Fibroblast of the conjunctiva (primary cell): ENCODE results near the gene AKR1C3.
"Not testable (repeated sequence)": the region's sequence is repeated elsewhere in the genome, so short reads cannot be mapped to it uniquely, and the experiment has no call there.

Source experiments
- DNase-seq: peaks from one replicate; pipeline ENCODE4 v3.0.0-alpha.2; 2010; ENCODE audit warnings: low read depth

AKR1C3 gene

DNA sequence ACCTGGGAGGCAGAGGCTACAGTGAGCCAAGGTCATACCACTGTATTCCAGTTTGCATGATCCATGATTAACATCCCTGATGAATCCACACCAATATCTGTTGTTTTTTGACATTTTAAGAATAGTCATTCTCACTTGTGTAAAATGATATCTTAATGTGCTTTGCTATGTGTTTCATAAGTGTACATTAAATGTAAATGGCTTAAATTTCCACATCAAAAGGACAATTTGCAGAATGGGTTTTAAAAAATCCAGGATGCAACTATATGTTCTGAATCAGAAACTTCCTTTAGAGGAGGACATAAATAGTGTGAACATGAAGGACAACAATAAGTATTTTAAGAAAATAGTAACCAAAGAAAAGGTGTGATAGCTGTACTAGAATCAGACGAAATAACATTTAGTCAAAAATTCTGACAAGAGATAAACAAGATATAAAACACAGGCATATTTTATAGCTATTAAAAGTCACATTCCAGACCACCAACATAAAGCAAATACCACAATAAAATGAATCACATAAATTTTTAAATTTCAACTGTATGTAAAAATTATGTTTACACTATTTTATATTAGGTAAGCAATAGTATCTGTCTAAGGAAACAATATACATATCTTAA lies 42.4 kb downstream of the AKR1C3 start:
- no peak for DNase-seq

- DNase-seq: not testable (repeated sequence)
These were observed 43.5 kb downstream of the AKR1C3 start for GRCh38 chr10:5137699-5138098.

DNA sequence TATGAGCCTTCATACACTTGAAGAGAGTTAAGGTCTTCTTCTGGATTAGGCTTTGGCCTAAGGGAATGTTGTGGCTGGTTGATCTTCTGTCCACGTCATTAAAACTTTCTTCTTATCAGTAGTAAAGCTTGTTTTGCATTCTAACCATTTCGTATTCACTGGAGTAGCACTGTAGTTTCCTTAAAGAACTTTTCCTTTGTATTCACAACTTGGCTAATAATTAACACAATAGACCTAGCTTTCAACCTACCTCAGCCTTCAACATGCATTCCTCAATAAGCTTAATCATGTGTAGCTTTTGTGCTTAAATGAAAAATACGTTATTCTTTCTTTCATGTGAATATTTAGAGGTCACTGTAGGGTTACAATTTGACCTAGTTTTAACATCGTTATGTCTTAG lies 48.0 kb downstream of the AKR1C3 start:
- no peak for DNase-seq

- DNase-seq: no peak
These were observed 48.9 kb downstream of the AKR1C3 start for GRCh38 chr10:5143137-5143536.

DNA sequence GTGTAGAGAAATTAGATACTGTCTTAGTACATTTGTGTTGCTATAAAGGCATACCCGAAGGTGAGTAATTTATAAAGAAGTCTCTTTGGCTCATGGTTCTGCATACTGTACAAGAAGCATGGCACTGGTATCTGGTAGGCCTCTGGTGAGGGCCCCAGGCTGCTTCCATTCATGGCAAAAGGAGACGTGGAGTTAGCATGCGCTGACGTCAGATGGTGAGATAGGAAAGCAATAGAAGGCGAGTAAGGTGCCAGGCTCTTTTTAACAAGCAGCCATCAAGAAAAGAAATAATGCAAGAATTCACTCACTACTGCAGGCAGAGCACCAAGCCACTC lies 52.7 kb downstream of the AKR1C3 start:
- no peak for DNase-seq

- DNase-seq: no peak
These were observed 53.2 kb downstream of the AKR1C3 start for GRCh38 chr10:5147255-5147980.

DNA sequence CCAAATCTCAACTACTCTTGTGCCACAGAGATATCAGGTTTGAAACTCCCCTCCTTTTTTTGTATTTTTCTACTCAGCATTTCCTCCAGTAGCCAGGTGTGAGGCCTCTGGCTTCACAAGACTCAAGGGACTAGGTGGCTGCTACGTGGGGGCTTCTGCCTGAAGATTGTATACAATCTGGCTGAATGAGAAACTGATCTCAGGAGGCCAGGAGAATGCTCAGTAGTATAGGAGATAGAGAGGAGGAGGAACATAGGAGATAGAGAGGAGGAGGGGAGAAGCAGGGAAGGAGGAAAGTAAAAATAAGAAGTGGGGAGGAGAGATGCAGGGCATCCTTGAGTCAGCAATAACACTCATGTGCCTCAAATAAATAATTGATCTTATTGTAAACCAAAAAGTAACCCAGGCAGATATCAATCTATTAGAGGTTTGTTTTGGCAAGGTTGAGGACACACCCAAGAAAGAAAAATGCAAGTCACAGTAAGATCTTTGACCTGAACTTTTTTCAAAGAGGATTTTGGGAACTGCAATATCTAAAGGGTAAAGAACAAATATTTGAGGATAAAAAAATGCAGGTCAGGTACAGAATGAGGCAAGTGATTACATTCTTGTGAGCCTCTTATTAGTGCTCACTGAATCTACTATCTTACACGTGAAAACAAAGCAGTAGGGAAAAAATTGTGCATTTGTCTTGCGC lies 53.9 kb downstream of the AKR1C3 start:
- no peak for DNase-seq

- DNase-seq: no peak
These were observed 54.4 kb downstream of the AKR1C3 start for GRCh38 chr10:5148678-5149032.

GRCh38 chr10:5151076-5151475 lies 56.9 kb downstream of the AKR1C3 start:
- DNase-seq: no peak

GRCh38 chr10:5155951-5156350 lies 61.7 kb downstream of the AKR1C3 start:
- DNase-seq: no peak
